ENCODE measurements around the gene PGGHG.
"Not testable (repeated sequence)": the region's sequence is repeated elsewhere in the genome, so short reads cannot be mapped to it uniquely, and the experiment has no call there.

GRCh38 chr11:319888-320273 lies 31.0 kb downstream of the PGGHG start:
- TF ChIP-seq CTCF (IDR thresholded peaks at IDR 0.05; ENCODE audit: borderline replicate concordance, extremely low read depth, low read length, poor library complexity, severe bottlenecking); EZH2 (IDR thresholded peaks at IDR 0.05; ENCODE audit: borderline replicate concordance, low read depth, low read length, severe bottlenecking): not testable (repeated sequence)
